OCI-LY7 (cell line): Measurements from ENCODE around the gene DOCK1. TPM values are rescaled to one million over a fixed set of nuclear protein-coding genes. Genes with fewer than 3 reads are reported as not detected.

ENCODE experiments used
- BruUV-seq: library from RNA; stranded (reverse); fragments of 400-500 nt; replicated peaks from 2 replicates; lab custom pipeline; 2021; lab: Mats Ljungman, UMichigan
- CTCF ChIA-PET: fragments of 300-600 bp; sonication (Branson Sonifier 250); formaldehyde crosslinking; loops from one replicate; lab custom pipeline; 2022; ENCODE audit warnings: antibody characterized with exemption; ENCODE audit not compliant: unreplicated experiment; lab: Charles Lee
- POLR2A ChIA-PET: fragments of 300-600 bp; sonication (Branson Sonifier 250); formaldehyde crosslinking; loops from one replicate; lab custom pipeline; 2022; ENCODE audit warnings: antibody characterized with exemption; lab: Charles Lee
- DNase-seq: peaks from one replicate; pipeline ENCODE4 v3.0.0-alpha.2; 2015; ENCODE audit warnings: low spot score
- H2AFZ ChIP-seq: fragments of 200-600 bp; sonication (generic), shearing (Covaris generic); 2 replicates; pipeline ENCODE4 v1.6.1; 2014; ENCODE audit warnings: mild to moderate bottlenecking, antibody characterized with exemption, low read length, moderate library complexity
- H3K27ac ChIP-seq: fragments of 200-600 bp; sonication (generic); 2 replicates; pipeline ENCODE4 v1.5.1; 2014; ENCODE audit warnings: mixed run types, low read depth, mild to moderate bottlenecking, moderate library complexity, low read length, inconsistent platforms; ENCODE audit not compliant: poor library complexity, severe bottlenecking
- H3K36me3 ChIP-seq: fragments of 200-600 bp; sonication (generic); 2 replicates; pipeline ENCODE4 v1.6.1; 2014; ENCODE audit warnings: mild to moderate bottlenecking, antibody characterized with exemption, low read length, moderate library complexity, mixed read lengths; ENCODE audit not compliant: insufficient read depth
- H3K4me1 ChIP-seq: fragments of 200-600 bp; sonication (generic); 2 replicates; pipeline ENCODE4 v1.5.1; 2014; ENCODE audit warnings: mild to moderate bottlenecking, low read length; ENCODE audit not compliant: insufficient read depth, poor library complexity, severe bottlenecking
- H3K4me2 ChIP-seq: fragments of 200-600 bp; sonication (generic); 2 replicates; pipeline ENCODE4 v1.6.1; 2014; ENCODE audit warnings: mild to moderate bottlenecking, low read length
- H3K4me3 ChIP-seq: fragments of 200-600 bp; sonication (generic); 2 replicates; pipeline ENCODE4 v1.5.1; 2014; ENCODE audit warnings: mild to moderate bottlenecking, low read depth, low read length; ENCODE audit not compliant: poor library complexity, severe bottlenecking
- H3K79me2 ChIP-seq: fragments of 200-600 bp; sonication (generic); 2 replicates; pipeline ENCODE4 v1.6.1; 2016; ENCODE audit warnings: low read depth, mild to moderate bottlenecking, low read length, moderate library complexity, mixed read lengths; ENCODE audit not compliant: insufficient read depth
- H3K9me2 ChIP-seq: fragments of 200-600 bp; sonication (generic); 2 replicates; pipeline ENCODE4 v1.6.1; 2016; ENCODE audit warnings: mild to moderate bottlenecking, low read length, mixed read lengths; ENCODE audit not compliant: insufficient read depth
- H3K9me3 ChIP-seq: fragments of 200-600 bp; sonication (generic); 2 replicates; pipeline ENCODE4 v1.6.1; 2014; ENCODE audit warnings: mild to moderate bottlenecking, mixed run types, low read length, mixed read lengths
- H4K20me1 ChIP-seq: fragments of 200-600 bp; sonication (generic); 2 replicates; pipeline ENCODE4 v1.6.1; 2014; ENCODE audit warnings: mild to moderate bottlenecking, antibody characterized with exemption, low read length, moderate library complexity, mixed read lengths; ENCODE audit not compliant: insufficient read depth
- CTCF ChIP-seq: fragments of 200-600 bp; sonication (generic); conservative IDR thresholded peaks from 2 replicates; pipeline ENCODE4 v1.5.1; 2014; ENCODE audit warnings: mild to moderate bottlenecking, antibody characterized with exemption, low read length, moderate library complexity, mixed read lengths
- EZH2phosphoT487 ChIP-seq: fragments of 200-600 bp; sonication (generic); IDR thresholded peaks from 2 replicates; pipeline ENCODE4 v1.6.1; 2018; ENCODE audit warnings: low read depth, borderline replicate concordance, mild to moderate bottlenecking, mixed run types, antibody characterized with exemption, low read length, moderate library complexity, mixed read lengths
- intact Hi-C: fragments of 100-400 bp; cut with micrococcal nuclease; formaldehyde crosslinking; loops from one replicate; pipeline ENCODE4 v1.10.0; 2022; ENCODE audit not compliant: unreplicated experiment
- total RNA-seq, 2 experiments: library from RNA; depleted of rRNA in 1 of 2; stranded (reverse); fragments of >200 nt in 1 of 2; shearing (Covaris generic) in 1 of 2; gene quantifications; 2 replicates each; pipeline ENCODE4 v1.2.3, GENCODE V29; 2014 to 2022

Gene DOCK1
- total RNA-seq, 2 experiments from 2014 or later, result not detected

DNA sequence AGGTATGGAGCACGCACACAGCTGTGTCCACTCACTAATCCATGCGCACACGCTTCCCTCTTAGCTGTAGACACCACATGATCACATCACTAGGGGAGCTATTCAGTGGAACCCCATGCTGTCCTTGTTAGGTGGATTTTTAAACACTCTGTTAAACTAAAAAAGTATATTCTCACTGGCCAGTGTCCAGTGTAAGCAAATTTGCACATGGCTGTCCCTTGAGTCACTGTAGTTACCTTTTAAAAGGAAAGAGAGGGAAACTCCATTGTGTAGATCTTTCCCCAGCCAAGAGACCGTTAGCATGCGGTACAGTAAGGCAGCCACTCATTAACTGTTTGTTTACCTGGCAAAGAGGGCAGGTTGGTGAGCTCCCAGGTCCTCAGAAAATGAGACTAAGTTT is 372.8 kb downstream of the DOCK1 start:
- H3K9me3 ChIP-seq, result no peaks in the 10 kb centered on the region
- no peaks in the 10 kb centered on the region for H4K20me1 ChIP-seq
- H3K4me2 ChIP-seq, result no peak overlapping the region
- BruUV-seq, result no TSS peak
- POLR2A ChIA-PET, result no interaction called here
- no peaks in the 10 kb centered on the region for H3K79me2 ChIP-seq
- H3K4me1 ChIP-seq, result no peaks in the 10 kb centered on the region
- TF ChIP-seq CTCF (no peak), EZH2phosphoT487 (no peak)
- CTCF ChIA-PET, result no interaction called here
- H3K27ac ChIP-seq, result no peak overlapping the region
- no peaks in the 10 kb centered on the region for H3K36me3 ChIP-seq
- H3K9me2 ChIP-seq, result no peaks in the 10 kb centered on the region
- no peak overlapping the region for H2AFZ ChIP-seq
- H3K4me3 ChIP-seq, result no peak overlapping the region
- DNase-seq, result no peak
- intact Hi-C loops, result no loop called here

- no peaks in the 10 kb centered on the region for H3K79me2 ChIP-seq
These were observed 374.1 kb downstream of the DOCK1 start for GRCh38 chr10:127279334-127279774.

More at GRCh38 chr10:127279334-127279774, 374.1 kb downstream of the DOCK1 start:
- intact Hi-C loops, result no loop called here
- Histone ChIP-seq H4K20me1 (no peaks in the 10 kb centered on the region), H3K27ac (no peak overlapping the region), H3K4me2 (no peak overlapping the region), H3K9me2 (no peaks in the 10 kb centered on the region), H3K9me3 (no peaks in the 10 kb centered on the region), H3K4me3 (no peak overlapping the region), H3K4me1 (no peaks in the 10 kb centered on the region), H2AFZ (no peak overlapping the region), H3K36me3 (no peaks in the 10 kb centered on the region)
- BruUV-seq, result no TSS peak
- no peak for DNase-seq
- ChIA-PET CTCF (no interaction called here), POLR2A (no interaction called here)
- TF ChIP-seq CTCF (no peak), EZH2phosphoT487 (no peak)
